T-helper 1 cell treated with Interleukin-12 subunit alpha and Interleukin-12 subunit beta and Interleukin-4 antibody, amounts not matched to agents 30 ng/mL and 1 ng/mL, for 36 hours (primary cell): ENCODE measurements around the gene RHBDD1. TPM values are rescaled to one million over a fixed set of nuclear protein-coding genes. Genes with fewer than 3 reads are reported as not detected.

Experiments
- intact Hi-C: fragments of 100-400 bp; cut with micrococcal nuclease; formaldehyde crosslinking; loops from one replicate; pipeline ENCODE4 v1.15.1; 2024
- total RNA-seq: library from RNA; stranded (reverse); gene quantifications from 2 replicates; pipeline ENCODE4 v1.2.3, GENCODE V29; 2022

RHBDD1 gene
- total RNA-seq, 1 donor from 2014 or later = 38.7 TPM

GRCh38 chr2:226883296-226883795, 47.5 kb downstream of the RHBDD1 start:
- intact Hi-C loops = no loop called here

GRCh38 chr2:226884166-226884565, 48.3 kb downstream of the RHBDD1 start:
- intact Hi-C loops = no loop called here

GRCh38 chr2:226885769-226886435, 50.0 kb downstream of the RHBDD1 start:
- intact Hi-C loops = no loop called here

GRCh38 chr2:226887940-226888339, 52.1 kb downstream of the RHBDD1 start:
- intact Hi-C loops = no loop called here

GRCh38 chr2:226888378-226888965, 52.6 kb downstream of the RHBDD1 start:
- intact Hi-C loops = no loop called here

GRCh38 chr2:226888971-226889370, 53.1 kb downstream of the RHBDD1 start:
- intact Hi-C loops = no loop called here

- intact Hi-C loops = no loop called here
Measured at GRCh38 chr2:226890286-226890685, 54.4 kb downstream of the RHBDD1 start.

GRCh38 chr2:226891780-226892590, 56.1 kb downstream of the RHBDD1 start:
- intact Hi-C loops = no loop called here

GRCh38 chr2:226892729-226893128, 56.9 kb downstream of the RHBDD1 start:
- intact Hi-C loops = no loop called here

GRCh38 chr2:226893216-226893615, 57.4 kb downstream of the RHBDD1 start:
- intact Hi-C loops = no loop called here

GRCh38 chr2:226894752-226895151, 58.9 kb downstream of the RHBDD1 start:
- intact Hi-C loops = no loop called here

GRCh38 chr2:226895579-226895978, 59.7 kb downstream of the RHBDD1 start:
- intact Hi-C loops = no loop called here

- intact Hi-C loops = no loop called here
Measured at GRCh38 chr2:226898121-226898520, 62.3 kb downstream of the RHBDD1 start.

- intact Hi-C loops = no loop called here
Measured at GRCh38 chr2:226898897-226899296, 63.0 kb downstream of the RHBDD1 start.

GRCh38 chr2:226902041-226902966, 66.5 kb downstream of the RHBDD1 start:
- intact Hi-C loops = no loop called here

GRCh38 chr2:226903179-226903578, 67.3 kb downstream of the RHBDD1 start:
- intact Hi-C loops = no loop called here

GRCh38 chr2:226904592-226904991, 68.7 kb downstream of the RHBDD1 start:
- intact Hi-C loops = no loop called here

GRCh38 chr2:226905718-226906117, 69.9 kb downstream of the RHBDD1 start:
- intact Hi-C loops = no loop called here

- intact Hi-C loops = no loop called here
Measured at GRCh38 chr2:226906163-226906693, 70.4 kb downstream of the RHBDD1 start.

- intact Hi-C loops = no loop called here
Measured at GRCh38 chr2:226909126-226909525, 73.3 kb downstream of the RHBDD1 start.

GRCh38 chr2:226909836-226910235, 74.0 kb downstream of the RHBDD1 start:
- intact Hi-C loops = no loop called here
